AG08395 (cell line): ENCODE data around the gene CCL20.
A peak's percentile ranks its signal among the peaks of the same experiment; 100 is the strongest.

ENCODE experiments used
- DNase-seq: peaks from one replicate; pipeline ENCODE4 v3.0.0; 2012; ENCODE audit warnings: mixed read lengths, low spot score

CCL20 gene

GRCh38 chr2:227802882-227803281 is 10.8 kb upstream of the CCL20 start:
- DNase-seq: no peak

DNA sequence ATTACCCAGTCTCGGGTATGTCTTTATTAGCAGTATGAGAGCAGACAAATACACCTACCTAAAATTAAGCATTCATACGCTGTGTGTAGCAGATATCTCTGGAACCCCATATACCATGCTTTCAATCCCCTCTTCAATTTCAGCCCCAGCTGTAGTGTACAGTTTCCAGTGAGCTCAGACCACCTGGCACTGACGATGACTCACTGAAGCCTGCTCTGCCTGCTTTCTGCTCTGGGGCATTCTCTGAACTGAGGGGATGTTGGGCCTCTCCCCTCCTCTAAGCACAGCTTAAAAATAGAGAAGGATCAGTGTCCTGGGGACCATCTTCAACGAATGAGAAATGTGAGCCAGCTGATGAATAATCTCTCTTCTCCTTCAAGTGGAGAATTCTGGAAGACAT is 8.7 kb upstream of the CCL20 start:
- DNase-seq: no peak

- no peak for DNase-seq
Observed at GRCh38 chr2:227805578-227805977, 8.1 kb upstream of the CCL20 start.

- DNase-seq: no peak
Observed at GRCh38 chr2:227808936-227809335, 4.7 kb upstream of the CCL20 start.

DNA sequence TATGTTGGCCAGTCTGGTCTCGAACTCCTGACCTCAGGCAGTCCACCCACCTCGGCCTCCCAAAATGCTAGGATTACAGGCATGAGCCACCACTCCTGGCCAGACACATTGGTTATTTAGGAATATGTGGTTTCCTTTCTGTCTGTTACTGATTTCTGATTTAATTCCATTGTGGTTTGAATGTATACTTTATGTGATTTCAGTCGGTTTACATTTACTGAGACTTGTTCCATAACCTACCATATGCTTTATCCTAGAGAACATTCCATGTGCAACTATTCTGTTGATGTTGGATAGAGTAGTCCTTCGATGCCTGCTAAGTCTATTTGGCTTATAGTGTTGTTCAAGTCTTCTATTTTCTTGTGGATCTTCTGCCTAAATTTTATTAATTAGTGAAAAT is 1.6 kb upstream of the CCL20 start:
- no peak for DNase-seq

DNA sequence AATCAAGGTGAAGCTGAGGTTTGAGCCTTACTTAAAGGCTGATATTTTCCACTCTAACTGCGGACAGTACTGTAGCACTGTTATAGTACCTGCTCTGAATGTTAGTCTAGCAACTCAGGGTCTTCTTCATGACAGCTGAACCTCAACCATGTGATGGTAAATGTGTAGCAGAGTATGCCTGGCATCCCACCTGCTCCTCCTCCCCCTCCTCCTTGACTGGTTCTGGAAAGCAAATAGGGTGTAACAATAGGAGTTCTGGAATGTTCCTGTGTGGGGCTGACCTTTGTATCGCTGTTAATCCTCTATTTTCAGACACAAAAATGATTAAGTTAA is 447 bp upstream of the CCL20 start:
- DNase-seq: no peak

- DNase-seq: no peak
Observed at GRCh38 chr2:227815066-227815465, 1.4 kb downstream of the CCL20 start.

DNA sequence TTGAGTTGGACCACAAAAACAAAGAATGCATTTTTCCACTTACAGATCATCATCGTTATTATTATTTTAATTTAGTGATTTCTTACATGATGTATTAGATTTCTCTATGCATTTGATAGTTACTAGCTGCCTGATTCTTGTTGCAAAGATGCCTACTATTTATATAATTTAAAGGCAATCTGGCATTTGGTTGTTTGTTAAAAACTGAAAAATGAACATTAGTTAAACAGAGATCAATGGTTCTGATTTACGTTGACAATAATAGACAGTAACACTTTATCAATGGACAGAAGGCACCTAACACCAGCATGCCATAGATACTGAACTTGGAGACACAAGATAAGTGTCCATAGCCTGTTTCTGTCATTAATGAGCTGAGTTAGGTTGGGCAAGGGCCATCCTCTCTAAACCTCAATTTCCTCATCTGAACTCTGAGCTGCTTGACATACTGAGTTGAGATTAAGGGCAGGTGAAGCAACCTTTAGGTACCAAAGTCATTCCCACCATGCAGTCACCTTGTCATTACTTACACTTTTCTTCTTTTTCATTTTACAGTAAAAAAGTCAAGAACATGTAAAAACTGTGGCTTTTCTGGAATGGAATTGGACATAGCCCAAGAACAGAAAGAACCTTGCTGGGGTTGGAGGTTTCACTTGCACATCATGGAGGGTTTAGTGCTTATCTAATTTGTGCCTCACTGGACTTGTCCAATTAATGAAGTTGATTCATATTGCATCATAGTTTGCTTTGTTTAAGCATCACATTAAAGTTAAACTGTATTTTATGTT is 3.1 kb downstream of the CCL20 start:
- DNase-seq: no peak

GRCh38 chr2:227817336-227817735 is 3.7 kb downstream of the CCL20 start:
- no peak for DNase-seq

GRCh38 chr2:227817850-227818674 is 4.4 kb downstream of the CCL20 start:
- peak; percentile 96 for DNase-seq

DNA sequence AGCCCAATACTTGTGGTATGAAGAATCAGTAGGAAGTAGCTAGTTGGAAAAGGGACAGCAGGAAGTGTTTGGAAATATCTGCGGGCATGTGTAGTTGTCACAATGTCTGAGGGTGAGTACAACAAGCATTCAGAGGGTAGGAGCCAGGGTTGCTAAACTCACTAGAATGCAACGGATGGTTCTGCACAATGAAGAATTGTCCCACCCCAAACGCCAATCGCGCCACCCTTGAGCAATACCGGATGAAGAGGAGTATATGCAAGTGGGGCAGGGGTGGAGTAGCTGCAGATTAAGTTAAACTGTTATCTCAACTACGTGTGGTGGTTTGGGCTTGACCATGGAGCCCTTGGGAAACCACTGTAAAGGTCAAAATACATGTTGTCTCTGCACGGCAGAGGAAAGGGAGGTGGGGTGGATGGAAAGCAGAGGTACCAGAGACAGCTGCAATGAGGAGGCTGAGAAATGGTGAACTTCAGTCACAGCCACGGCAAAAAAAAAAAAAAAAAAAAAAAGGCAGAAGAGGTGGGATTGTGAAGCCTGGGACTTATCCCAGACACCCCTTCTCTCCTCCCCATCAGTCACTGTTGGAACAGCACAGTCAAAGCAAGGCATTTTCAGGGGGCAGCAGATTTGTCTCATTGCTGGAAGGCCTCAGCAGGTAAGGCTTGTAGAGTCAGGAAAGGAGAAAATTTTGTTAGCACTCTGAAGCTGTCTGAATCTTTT is 5.2 kb downstream of the CCL20 start:
- no peak for DNase-seq

- no peak for DNase-seq
Observed at GRCh38 chr2:227819398-227819697, 5.7 kb downstream of the CCL20 start.

GRCh38 chr2:227821043-227821942 is 7.7 kb downstream of the CCL20 start:
- no peak for DNase-seq

DNA sequence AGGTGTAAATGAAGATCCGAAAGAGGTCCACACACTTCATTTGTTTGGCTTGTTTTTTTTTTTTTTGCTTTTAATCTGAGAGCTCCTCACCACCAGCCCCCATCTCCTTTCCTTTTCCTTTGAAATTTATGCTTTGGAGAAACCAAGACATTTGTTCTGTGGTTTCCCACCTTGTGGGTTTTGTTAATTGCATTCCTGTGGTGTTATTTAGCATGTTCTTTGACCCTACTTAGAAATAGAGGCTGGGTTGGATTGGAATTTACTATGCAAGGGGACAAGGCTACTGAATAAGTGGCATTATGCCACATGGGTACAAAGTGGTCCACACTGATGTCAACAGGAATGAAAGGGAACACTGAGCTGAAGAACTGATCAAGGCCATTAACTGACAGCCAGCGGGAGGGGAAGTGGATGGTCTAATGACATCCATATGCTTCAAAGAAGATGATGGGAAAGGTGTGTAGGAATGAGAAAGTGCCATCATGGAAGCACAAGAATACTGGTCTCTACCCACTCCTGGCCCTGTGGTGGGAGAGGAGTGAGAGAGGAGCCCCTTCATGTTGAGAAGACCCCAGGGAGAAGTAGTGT is 8.9 kb downstream of the CCL20 start:
- DNase-seq: no peak

- no peak for DNase-seq
Observed at GRCh38 chr2:227823922-227824321, 10.3 kb downstream of the CCL20 start.

DNA sequence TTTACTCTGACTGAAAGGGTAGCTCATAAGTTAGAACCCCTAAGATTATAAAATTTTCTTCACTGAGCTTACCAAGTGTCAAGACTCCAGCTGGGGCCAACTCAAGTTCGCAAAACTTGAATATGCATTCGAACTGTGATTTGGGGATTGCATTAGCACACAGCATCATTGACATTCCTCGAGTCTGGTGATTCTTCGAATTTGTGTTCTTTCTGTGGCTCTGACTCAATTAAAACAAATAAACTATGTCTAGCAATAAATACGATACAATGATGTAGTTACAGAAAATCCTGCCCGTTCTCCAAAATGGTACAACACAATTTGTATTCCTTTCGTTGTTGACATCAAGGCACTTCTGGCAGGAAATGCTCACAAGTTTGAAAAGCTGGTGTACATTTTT is 11.1 kb downstream of the CCL20 start:
- no peak for DNase-seq

- DNase-seq: no peak
Observed at GRCh38 chr2:227826019-227826521, 12.4 kb downstream of the CCL20 start.

DNA sequence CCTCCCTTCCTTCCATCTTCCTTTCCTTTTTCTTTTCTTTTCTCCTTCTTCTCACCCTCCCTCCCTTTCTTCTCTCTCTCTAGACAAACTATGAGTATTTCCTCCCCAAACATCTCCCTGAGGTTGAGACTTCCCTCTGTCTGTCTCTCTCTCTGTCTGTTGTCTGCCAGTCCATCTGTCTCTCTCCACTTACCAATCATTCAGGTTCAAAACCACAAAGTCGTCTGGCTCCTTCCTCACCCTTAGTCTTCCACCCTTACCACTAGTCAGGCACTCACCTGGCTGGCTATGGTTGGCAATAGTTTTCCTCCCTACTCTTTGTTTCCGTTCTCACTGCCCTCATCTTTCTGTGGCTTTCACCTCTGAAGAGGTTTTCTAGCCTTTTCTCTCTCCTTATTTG is 12.9 kb downstream of the CCL20 start:
- no peak for DNase-seq

DNA sequence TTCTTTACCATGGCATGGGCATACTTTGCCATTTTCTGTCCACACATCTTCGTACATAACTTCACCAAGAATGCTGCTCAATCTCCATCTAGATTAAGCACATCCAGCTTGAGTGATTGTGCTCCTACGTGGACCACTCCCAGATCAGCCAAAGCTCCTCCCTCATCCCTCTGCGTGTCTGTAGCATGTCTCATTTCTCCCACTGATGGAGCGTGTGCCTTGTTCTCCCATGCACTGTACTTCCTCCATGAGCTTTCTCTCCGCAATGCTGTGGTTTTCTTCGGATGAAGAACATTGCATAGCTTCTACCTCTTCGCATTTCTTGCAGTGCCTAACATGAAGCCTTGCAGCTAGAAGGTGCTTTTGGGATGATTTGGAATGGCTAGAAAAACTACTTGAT is 13.5 kb downstream of the CCL20 start:
- no peak for DNase-seq

GRCh38 chr2:227828477-227828912 is 14.9 kb downstream of the CCL20 start:
- no peak for DNase-seq

DNA sequence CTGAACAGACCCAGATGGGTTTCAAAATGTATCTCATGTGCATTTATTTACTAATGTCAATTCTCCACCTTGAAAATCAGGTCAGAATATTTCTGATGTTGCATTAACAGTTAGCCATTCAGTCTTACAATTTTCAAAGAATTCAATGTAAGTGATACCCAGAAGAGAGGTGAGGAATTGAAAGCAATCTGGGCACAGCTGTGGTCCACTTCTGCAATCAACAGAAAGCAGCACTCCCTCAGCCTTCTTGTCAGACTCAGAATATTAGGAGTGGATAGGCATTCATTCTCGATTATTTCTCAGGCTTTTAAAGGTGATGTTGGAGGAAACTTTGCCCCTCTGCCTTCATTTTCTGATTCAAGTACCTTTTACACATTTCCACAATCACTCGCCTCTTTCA is 15.7 kb downstream of the CCL20 start:
- no peak for DNase-seq
